Left cardiac atrium (tissue), 4 donors: Measurements from ENCODE around the gene TRAPPC12. TPM values are rescaled to one million over a fixed set of nuclear protein-coding genes. Genes with fewer than 3 reads are reported as not detected.
"Not testable (repeated sequence)": the region's sequence is repeated elsewhere in the genome, so short reads cannot be mapped to it uniquely, and the experiment has no call there.

Experiments
- ATAC-seq, 2 donors: fragments of 200-7000 bp; cut with Tn5 transposase; one replicate each; pipeline ENCODE4 v1.9.1; 2020; ENCODE audit warnings: mild to moderate bottlenecking in 2 of 2, moderate library complexity in 2 of 2
- DNase-seq: peaks from one replicate; pipeline ENCODE4 v3.0.0-alpha.2; 2020
- intact Hi-C, 2 donors: fragments of 100-400 bp; cut with DNase I; formaldehyde crosslinking; loops; one replicate each; pipeline versions ENCODE4 v1.14.1 to v1.15.1; 2022 to 2023
- total RNA-seq, 2 donors: library from RNA; stranded (reverse); fragmentation: NEBNext Ultra II Directional; extraction: Animal tissue kit (Norgen Biotek cat#: 25700); gene quantifications; one replicate each; pipeline ENCODE4 v1.2.1, GENCODE V29; 2021
- donor health status: DM: no; HTN: yes; CAD: no.
- donor health status: DM: no; HTN: yes; CAD: no; lungs with severe emphysema.
- donor health status: DM: yes; HTN: yes; CAD: no.
- donor health status: Dilated cardiomyopathy.

TRAPPC12 gene
- total RNA-seq, 2 donors from 2014 or later, result 76.2 to 86.3 TPM

- ATAC-seq (no peak), DNase-seq (no peak)
- intact Hi-C loops, result no loop called here
Observed at GRCh38 chr2:3361518-3362389, 17.7 kb upstream of the TRAPPC12 start.

GRCh38 chr2:3365219-3365618 lies 14.3 kb upstream of the TRAPPC12 start:
- intact Hi-C loops, result no loop called here

GRCh38 chr2:3368261-3368722 lies 11.2 kb upstream of the TRAPPC12 start:
- DNase-seq, result no peak
- intact Hi-C loops, result no loop called here
- ATAC-seq, result no peak

More at GRCh38 chr2:3365219-3365618, 14.3 kb upstream of the TRAPPC12 start:
- no peak for DNase-seq
- ATAC-seq, result no peak

- intact Hi-C loops, ATAC-seq: not testable (repeated sequence)
Observed at GRCh38 chr2:3369340-3370181, 9.9 kb upstream of the TRAPPC12 start.

GRCh38 chr2:3376821-3377220 lies 2.7 kb upstream of the TRAPPC12 start:
- ATAC-seq, result no peak
- intact Hi-C loops, result no loop called here
- DNase-seq, result no peak

More at GRCh38 chr2:3369340-3370181, 9.9 kb upstream of the TRAPPC12 start:
- DNase-seq, result not testable (repeated sequence)

- DNase-seq (no peak), ATAC-seq (peak in 1 of 2 donors; percentile 24)
- intact Hi-C loops, result no loop called here
Observed at GRCh38 chr2:3377279-3377611, 2.2 kb upstream of the TRAPPC12 start.

- intact Hi-C loops, result no loop called here
- peak; percentile 94 to 96 for ATAC-seq
Observed at GRCh38 chr2:3377612-3378432, 1.7 kb upstream of the TRAPPC12 start, which contains the start of gene EIPR1. TSS of gene EIPR1 (minus strand) at chr2:3377818. CDS start at chr2:3377689, 129 bp downstream.

GRCh38 chr2:3379339-3379646 lies 201 bp upstream of the TRAPPC12 start:
- ATAC-seq (no peak), DNase-seq (no peak)
- intact Hi-C loops, result no loop called here

More at GRCh38 chr2:3377612-3378432, 1.7 kb upstream of the TRAPPC12 start, which contains the start of gene EIPR1:
- DNase-seq, result peak; percentile 99

GRCh38 chr2:3386448-3386958 lies 7.0 kb downstream of the TRAPPC12 start:
- no peak for DNase-seq
- intact Hi-C loops, result no loop called here
- no peak for ATAC-seq

GRCh38 chr2:3387011-3387410 lies 7.5 kb downstream of the TRAPPC12 start:
- no peak for DNase-seq
- intact Hi-C loops, result no loop called here
- ATAC-seq, result no peak

- ATAC-seq (no peak), DNase-seq (no peak)
- intact Hi-C loops, result no loop called here
Observed at GRCh38 chr2:3387644-3388411, 8.3 kb downstream of the TRAPPC12 start.

GRCh38 chr2:3388412-3388738 lies 8.9 kb downstream of the TRAPPC12 start:
- DNase-seq (no peak), ATAC-seq (no peak)
- intact Hi-C loops, result no loop called here

- no peak for DNase-seq
- no peak for ATAC-seq
- intact Hi-C loops, result no loop called here
Observed at GRCh38 chr2:3389193-3389592, 9.7 kb downstream of the TRAPPC12 start.

GRCh38 chr2:3390041-3390440 lies 10.5 kb downstream of the TRAPPC12 start:
- no peak for DNase-seq
- ATAC-seq, result no peak
- intact Hi-C loops, result no loop called here

GRCh38 chr2:3392216-3392615 lies 12.7 kb downstream of the TRAPPC12 start:
- no peak for DNase-seq
- intact Hi-C loops, result no loop called here
- no peak for ATAC-seq

GRCh38 chr2:3396920-3397559 lies 17.5 kb downstream of the TRAPPC12 start:
- intact Hi-C loops, result no loop called here
- no peak for DNase-seq
- no peak for ATAC-seq

- no peak for DNase-seq
- no peak for ATAC-seq
- intact Hi-C loops, result no loop called here
Observed at GRCh38 chr2:3398857-3399256, 19.4 kb downstream of the TRAPPC12 start.

- intact Hi-C loops, result no loop called here
Observed at GRCh38 chr2:3399381-3399780, 19.9 kb downstream of the TRAPPC12 start.

More at GRCh38 chr2:3399381-3399780, 19.9 kb downstream of the TRAPPC12 start:
- ATAC-seq (no peak), DNase-seq (no peak)
